SK-N-SH treated with all-trans-retinoic acid at 6 μM for 48 hours (cell line): ENCODE measurements around the gene C19orf81.

Experiments used
- ATAC-seq: fragments of 200-7000 bp; cut with Tn5 transposase; 3 replicates; pipeline ENCODE4 v1.9.1; 2020; ENCODE audit warnings: mild to moderate bottlenecking, moderate library complexity
- ARNTL ChIP-seq: fragments of 450-650 bp; formaldehyde crosslinking; IDR thresholded peaks from 2 replicates; pipeline ENCODE4 v1.5.0; 2020; ENCODE audit warnings: low read depth, mild to moderate bottlenecking, moderate library complexity, borderline replicate concordance
- BACH2 ChIP-seq: fragments of 250-450 bp; sonication (Bioruptor Pico); IDR thresholded peaks from 2 replicates; pipeline ENCODE4 v1.9.0; 2021; ENCODE audit warnings: mild to moderate bottlenecking, borderline replicate concordance
- CREB5 ChIP-seq: fragments of 250-450 bp; sonication (Bioruptor Pico); IDR thresholded peaks from 2 replicates; pipeline ENCODE4 v1.5.1; 2020; ENCODE audit warnings: low read depth, mild to moderate bottlenecking, moderate library complexity
- CSRNP3 ChIP-seq: fragments of 250-450 bp; sonication (Bioruptor Pico); IDR thresholded peaks from 2 replicates; pipeline ENCODE4 v1.5.1; 2021; ENCODE audit warnings: mild to moderate bottlenecking, moderate library complexity
- ESRRG ChIP-seq: fragments of 250-450 bp; sonication (Bioruptor Pico); IDR thresholded peaks from 2 replicates; pipeline ENCODE4 v1.6.1; 2021; ENCODE audit warnings: mild to moderate bottlenecking
- OSR1 ChIP-seq: fragments of 250-450 bp; sonication (Bioruptor Pico); IDR thresholded peaks from 2 replicates; pipeline ENCODE4 v1.8.0; 2022; ENCODE audit warnings: moderate library complexity, mild to moderate bottlenecking, inconsistent platforms
- PATZ1 ChIP-seq: fragments of 250-450 bp; sonication (Bioruptor Pico); IDR thresholded peaks from 2 replicates; pipeline ENCODE4 v1.8.0; 2020; ENCODE audit warnings: mild to moderate bottlenecking, moderate library complexity, borderline replicate concordance
- POU6F1 ChIP-seq: fragments of 250-450 bp; sonication (Bioruptor Pico); IDR thresholded peaks from 2 replicates; pipeline ENCODE4 v1.8.0; 2021; ENCODE audit warnings: low read depth, mild to moderate bottlenecking, moderate library complexity, borderline replicate concordance
- PPARA ChIP-seq: fragments of 250-450 bp; sonication (Bioruptor Pico); IDR thresholded peaks from 2 replicates; pipeline ENCODE4 v1.5.0; 2020; ENCODE audit warnings: mild to moderate bottlenecking, borderline replicate concordance
- RARB ChIP-seq: fragments of 250-450 bp; sonication (Bioruptor Pico); IDR thresholded peaks from 2 replicates; pipeline ENCODE4 v1.8.0; 2021; ENCODE audit warnings: mild to moderate bottlenecking, moderate library complexity
- SNAI2 ChIP-seq: fragments of 250-450 bp; sonication (Bioruptor Pico); IDR thresholded peaks from 2 replicates; pipeline ENCODE4 v1.5.0; 2020; ENCODE audit warnings: mild to moderate bottlenecking, moderate library complexity
- TOX ChIP-seq: fragments of 250-450 bp; sonication (Bioruptor Pico); IDR thresholded peaks from 2 replicates; pipeline ENCODE4 v1.8.0; 2021; ENCODE audit warnings: mild to moderate bottlenecking, moderate library complexity, borderline replicate concordance
- TSHZ2 ChIP-seq: fragments of 250-450 bp; sonication (Bioruptor Pico); IDR thresholded peaks from 2 replicates; pipeline ENCODE4 v1.5.0; 2020; ENCODE audit warnings: mild to moderate bottlenecking, moderate library complexity
- ZFP3 ChIP-seq: fragments of 250-450 bp; sonication (Bioruptor Pico); IDR thresholded peaks from 2 replicates; pipeline ENCODE4 v1.5.0; 2020; ENCODE audit warnings: mild to moderate bottlenecking, moderate library complexity
- ZNF8 ChIP-seq: fragments of 450-650 bp; formaldehyde crosslinking; IDR thresholded peaks from 2 replicates; pipeline ENCODE4 v1.5.0; 2020; ENCODE audit warnings: mild to moderate bottlenecking, moderate library complexity

Gene C19orf81

GRCh38 chr19:50629801-50630200, 19.4 kb upstream of the C19orf81 start:
- TF ChIP-seq PATZ1, result no peak
- TF ChIP-seq ZFP3 (CRISPR knock-in tag), result no peak
- TF ChIP-seq TSHZ2 (CRISPR knock-in tag), result no peak
- no peak for ATAC-seq

GRCh38 chr19:50632151-50632835, 17.0 kb upstream of the C19orf81 start:
- ATAC-seq, result no peak
- TF ChIP-seq ARNTL (CRISPR knock-in tag) (no peak), ESRRG (CRISPR knock-in tag) (no peak), CREB5 (no peak), SNAI2 (CRISPR knock-in tag) (no peak), CSRNP3 (CRISPR knock-in tag) (no peak), RARB (no peak)

- TF ChIP-seq ESRRG (CRISPR knock-in tag) (no peak), ZNF8 (CRISPR knock-in tag) (no peak), CREB5 (no peak), PPARA (CRISPR knock-in tag) (no peak), TOX (CRISPR knock-in tag) (no peak)
- ATAC-seq, result no peak
Observed at GRCh38 chr19:50633359-50633758, 15.9 kb upstream of the C19orf81 start.

GRCh38 chr19:50633973-50634372, 15.3 kb upstream of the C19orf81 start:
- TF ChIP-seq BACH2 (no peak), PPARA (CRISPR knock-in tag) (no peak), OSR1 (CRISPR knock-in tag) (no peak), ZFP3 (CRISPR knock-in tag) (no peak), TSHZ2 (CRISPR knock-in tag) (no peak), POU6F1 (CRISPR knock-in tag) (no peak), SNAI2 (CRISPR knock-in tag) (no peak), CSRNP3 (CRISPR knock-in tag) (no peak)
- no peak for ATAC-seq
